ENCODE measurements around the gene SLF2. TPM values are rescaled to one million over a fixed set of nuclear protein-coding genes. Genes with fewer than 3 reads are reported as not detected.
A peak's percentile ranks its signal among the peaks of the same experiment; 100 is the strongest.

SLF2 gene
- total and polyA plus RNA-seq, 2 of the 13 experiments (the other 11 are each of a cell fraction or from before 2014, with no cell fraction given), result 12.2 to 48.1 TPM

- Histone ChIP-seq H3K36me3 (replicated peaks in 1 of 2; ENCODE audit: control insufficient read depth in 1 of 2, insufficient read depth in 2 of 2, low read length in 2 of 2) (peaks cover 10 to 17% of the 10 kb centered on the region in 2 experiments), H3K79me2 (ENCODE audit: insufficient read depth, low read length) (peaks cover 39% of the 10 kb centered on the region), H3K4me1 (ENCODE audit: insufficient read depth, low read length) (peaks cover 88% of the 10 kb centered on the region), H3K4me2 (ENCODE audit: low read depth, low read length) (peak overlapping the region; percentile 99), H3K9ac (ENCODE audit: insufficient read depth, low read depth, low read length) (peak overlapping the region; percentile 71), H2AFZ (ENCODE audit: low read length) (no peak overlapping the region), H4K20me1 (ENCODE audit: insufficient read depth, low read length) (no peaks in the 10 kb centered on the region; the same call in 1 of the 2 replicates), H3K27ac (ENCODE audit: extremely low read length, insufficient read depth, low read length) (peak overlapping the region; percentile 74), H3K9me3 (ENCODE audit: low read length) (no peaks in the 10 kb centered on the region), H3K4me3 (replicated peaks in 1 of 3; ENCODE audit: insufficient read depth in 1 of 3, low read depth in 2 of 3, low read length in 3 of 3) (peak overlapping the region; percentile 68 to 96 (median 94); a peak in 5 of 6 replicates), H3K27me3 (ENCODE audit: control insufficient read depth in 1 of 2, insufficient read depth in 2 of 2, low read length in 2 of 2) (no peaks in the 10 kb centered on the region; a peak in 1 of 5 replicates)
- intact Hi-C loops (cut with micrococcal nuclease; ENCODE audit: unreplicated experiment), result no loop called here
- in situ Hi-C loops (cut with HindIII; ENCODE audit: extremely low pct_ligation_motif_present, low pct_unique_long_range_greater_than_20kb), result no loop called here
- ChIA-PET POLR2A (interaction anchor here (0.8 to 12.6 kb wide), 3 partner anchors 23 to 92 kb away, joined by 3 to 277 read pairs (median 9); partner anchors contain the start of genes KAZALD1, LZTS2, MRPL43 and TWNK), CTCF (ENCODE audit: low intra/inter-chr PET ratio, low total read pairs) (interaction anchor here (0.9 to 1.5 kb wide), 3 partner anchors 17 to 45 kb away, joined by 3 to 8 read pairs (median 5); no protein-coding TSS in a partner anchor)
- no TSS peak for BruUV-seq (replicated peaks)
- 19% methylated on average over 5 of the region's 9 CpGs for WGBS (ENCODE audit: low lambda C conversion rate)
- DNase-seq (ENCODE audit: low spot score), result no peak
- FAIRE-seq, result no peak
- peak; percentile 6 for ATAC-seq
- TF ChIP-seq HNRNPL (IDR thresholded peaks at IDR 0.05; ENCODE audit: low read depth, low read length) (no peak; the same call in 1 of the 2 replicates), ZC3H4 (CRISPR knock-in tag; IDR thresholded peaks at IDR 0.05; ENCODE audit: borderline replicate concordance) (peak; percentile 43; the same call in 1 of the 2 replicates), MED8 (CRISPR knock-in tag; IDR thresholded peaks at IDR 0.05; ENCODE audit: insufficient replicate concordance) (no peak), ZNF770 (CRISPR knock-in tag; IDR thresholded peaks at IDR 0.05) (peak; percentile 34; the same call in 1 of the 2 replicates), ZNF782 (CRISPR knock-in tag; IDR thresholded peaks at IDR 0.05; ENCODE audit: borderline replicate concordance) (0 out of 2 replicates have a peak, but pooled peaks have one; percentile 18), ZNF350 (CRISPR knock-in tag; IDR thresholded peaks at IDR 0.05; ENCODE audit: borderline replicate concordance, low read depth) (0 out of 2 replicates have a peak, but pooled peaks have one; percentile 13), MEF2D (CRISPR knock-in tag; IDR thresholded peaks at IDR 0.05) (0 out of 2 replicates have a peak, but pooled peaks have one; percentile 18), ZHX1 (CRISPR knock-in tag; IDR thresholded peaks at IDR 0.05; ENCODE audit: low read depth) (0 out of 2 replicates have a peak, but pooled peaks have one; percentile 1), ZNF136 (CRISPR knock-in tag; IDR thresholded peaks at IDR 0.05; ENCODE audit: low read depth) (0 out of 2 replicates have a peak, but pooled peaks have one; percentile 17), ESRRA (CRISPR knock-in tag; IDR thresholded peaks at IDR 0.05; ENCODE audit: low read depth) (0 out of 2 replicates have a peak, but pooled peaks have one; percentile 9), KLF12 (CRISPR knock-in tag; IDR thresholded peaks at IDR 0.05; ENCODE audit: borderline replicate concordance) (no peak), KDM4B (CRISPR knock-in tag; IDR thresholded peaks at IDR 0.05) (no peak), ZBTB20 (CRISPR knock-in tag; IDR thresholded peaks at IDR 0.05; ENCODE audit: borderline replicate concordance, low read depth) (0 out of 2 replicates have a peak, but pooled peaks have one; percentile 9), GFI1 (CRISPR knock-in tag; IDR thresholded peaks at IDR 0.05; ENCODE audit: borderline replicate concordance) (peak; percentile 41; the same call in 1 of the 2 replicates), IKZF4 (CRISPR knock-in tag; IDR thresholded peaks at IDR 0.05; ENCODE audit: borderline replicate concordance, low read depth, not compliant biosample characterization) (peak; percentile 27)
- TF ChIP-seq, protein P1, sequence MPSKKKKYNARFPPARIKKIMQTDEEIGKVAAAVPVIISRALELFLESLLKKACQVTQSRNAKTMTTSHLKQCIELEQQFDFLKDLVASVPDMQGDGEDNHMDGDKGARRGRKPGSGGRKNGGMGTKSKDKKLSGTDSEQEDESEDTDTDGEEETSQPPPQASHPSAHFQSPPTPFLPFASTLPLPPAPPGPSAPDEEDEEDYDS (CRISPR knock-in tag; IDR thresholded peaks at IDR 0.05), result no peak
Observed at GRCh38 chr10:100968863-100969186, 56.1 kb downstream of the SLF2 start.

All from HepG2 (cell line).